ENCODE results near the gene KDSR. TPM values are rescaled to one million over a fixed set of nuclear protein-coding genes. Genes with fewer than 3 reads are reported as not detected.

Gene KDSR
- polyA plus RNA-seq, 3 donors = 39.3 to 51.5 (median 42.7) TPM

Other genes starting within 250 kb of the KDSR start
- gene BCL2, start 47.4 kb downstream of the KDSR start, polyA plus RNA-seq (ENCODE audit: insufficient read length in 3 of 3) = 10 to 100 TPM; 23.1 to 27.3 (median 26.8) TPM
- 10 to 100 TPM; 56.9 to 67.3 (median 58.9) TPM for gene VPS4B, start 55.3 kb upstream of the KDSR start, polyA plus RNA-seq (ENCODE audit: insufficient read length in 3 of 3)
- under 1 TPM in 1 of 3 donors, not detected in 2; 0.09 TPM for gene SERPINB5, start 109.8 kb upstream of the KDSR start, polyA plus RNA-seq (ENCODE audit: insufficient read length in 3 of 3)
- gene SERPINB12, start 175.2 kb upstream of the KDSR start, polyA plus RNA-seq (ENCODE audit: insufficient read length in 3 of 3) = not detected
- not detected for gene SERPINB13, start 220.1 kb upstream of the KDSR start, polyA plus RNA-seq (ENCODE audit: insufficient read length in 3 of 3)